Measurements from ENCODE around the gene ATMIN. TPM values are rescaled to one million over a fixed set of nuclear protein-coding genes. Genes with fewer than 3 reads are reported as not detected.

The ATMIN gene
- total and polyA plus RNA-seq, 4 donors, result 6.8 to 17.8 (median 12.3) TPM

- no peak for DNase-seq (ENCODE audit: low spot score)
- no peaks in the 10 kb centered on the region for H3K36me3 ChIP-seq (ENCODE audit: control insufficient read depth in 4 of 4, insufficient read depth in 3 of 4, low read depth in 1 of 4, low read length in 3 of 4)
- H3K27ac ChIP-seq (ENCODE audit: low read depth in 1 of 2, low read length in 2 of 2), result peak overlapping the region; percentile 56 to 70
- peak; percentile 57 for TF ChIP-seq YY1 (IDR thresholded peaks at IDR 0.05)
- TF ChIP-seq, protein P1, sequence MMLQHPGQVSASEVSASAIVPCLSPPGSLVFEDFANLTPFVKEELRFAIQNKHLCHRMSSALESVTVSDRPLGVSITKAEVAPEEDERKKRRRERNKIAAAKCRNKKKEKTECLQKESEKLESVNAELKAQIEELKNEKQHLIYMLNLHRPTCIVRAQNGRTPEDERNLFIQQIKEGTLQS (IDR thresholded peaks at IDR 0.05), result no peak
- H3K9ac ChIP-seq (ENCODE audit: low read depth in 1 of 2, low read length in 2 of 2), result peak overlapping the region in 1 of 2 donors; percentile 83
- no peaks in the 10 kb centered on the region for H3K27me3 ChIP-seq (ENCODE audit: control insufficient read depth in 4 of 4, insufficient read depth in 4 of 4, low read length in 3 of 4)
- 26% methylated on average over 4 of the region's 4 CpGs for WGBS
- peak overlapping the region; percentile 38 to 59 (median 51) for H3K4me3 ChIP-seq (ENCODE audit: low read depth in 1 of 3, low read length in 3 of 3)
- no peaks in the 10 kb centered on the region for H3K9me3 ChIP-seq (ENCODE audit: control insufficient read depth in 4 of 4, low read length in 3 of 4)
- H3K4me1 ChIP-seq (ENCODE audit: control insufficient read depth in 4 of 4, insufficient read depth in 4 of 4, low read length in 3 of 4), result peaks cover 3 to 53% (median 25%) of the 10 kb centered on the region in 4 donors
Observed at GRCh38 chr16:80996688-80997138, 38.9 kb upstream of the ATMIN start.

- peaks cover 3 to 51% (median 22%) of the 10 kb centered on the region in 4 donors for H3K4me1 ChIP-seq (ENCODE audit: control insufficient read depth in 4 of 4, insufficient read depth in 4 of 4, low read length in 3 of 4)
- DNase-seq (ENCODE audit: low spot score), result no peak
- H3K36me3 ChIP-seq (ENCODE audit: control insufficient read depth in 4 of 4, insufficient read depth in 3 of 4, low read depth in 1 of 4, low read length in 3 of 4), result no peaks in the 10 kb centered on the region
- 5% methylated on average over 9 of the region's 9 CpGs for WGBS
- H3K27ac ChIP-seq (ENCODE audit: low read depth in 1 of 2, low read length in 2 of 2), result peak overlapping the region; percentile 56 to 70
- TF ChIP-seq, protein P2, sequence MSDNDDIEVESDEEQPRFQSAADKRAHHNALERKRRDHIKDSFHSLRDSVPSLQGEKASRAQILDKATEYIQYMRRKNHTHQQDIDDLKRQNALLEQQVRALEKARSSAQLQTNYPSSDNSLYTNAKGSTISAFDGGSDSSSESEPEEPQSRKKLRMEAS (IDR thresholded peaks at IDR 0.05), result no peak
- TF ChIP-seq NR2F2 (IDR thresholded peaks at IDR 0.05), result peak; percentile 37
- TF ChIP-seq RXRA (IDR thresholded peaks at IDR 0.05), result peak; percentile 67 to 76
- no peak for TF ChIP-seq TAF1 (conservative IDR thresholded peaks at IDR 0.05)
- no peak for TF ChIP-seq FOXA1 (IDR thresholded peaks at IDR 0.05)
- peak; percentile 38 to 64 for TF ChIP-seq JUND (IDR thresholded peaks at IDR 0.05)
- no peak for TF ChIP-seq HNF4G (IDR thresholded peaks at IDR 0.05)
- TF ChIP-seq SP1 (IDR thresholded peaks at IDR 0.05), result peak; percentile 46
- TF ChIP-seq EGR1 (IDR thresholded peaks at IDR 0.05; ENCODE audit: low read depth in 2 of 2), result no peak
- TF ChIP-seq GABPA (IDR thresholded peaks at IDR 0.05 in 1 of 2, conservative IDR thresholded peaks at IDR 0.05 in 1 of 2), result no peak
- peak; percentile 36 to 48 for TF ChIP-seq HNF4A (conservative IDR thresholded peaks at IDR 0.05)
- no peak for TF ChIP-seq ZBTB33 (IDR thresholded peaks at IDR 0.05)
- TF ChIP-seq RAD21 (IDR thresholded peaks at IDR 0.05), result no peak
- TF ChIP-seq, protein P3, sequence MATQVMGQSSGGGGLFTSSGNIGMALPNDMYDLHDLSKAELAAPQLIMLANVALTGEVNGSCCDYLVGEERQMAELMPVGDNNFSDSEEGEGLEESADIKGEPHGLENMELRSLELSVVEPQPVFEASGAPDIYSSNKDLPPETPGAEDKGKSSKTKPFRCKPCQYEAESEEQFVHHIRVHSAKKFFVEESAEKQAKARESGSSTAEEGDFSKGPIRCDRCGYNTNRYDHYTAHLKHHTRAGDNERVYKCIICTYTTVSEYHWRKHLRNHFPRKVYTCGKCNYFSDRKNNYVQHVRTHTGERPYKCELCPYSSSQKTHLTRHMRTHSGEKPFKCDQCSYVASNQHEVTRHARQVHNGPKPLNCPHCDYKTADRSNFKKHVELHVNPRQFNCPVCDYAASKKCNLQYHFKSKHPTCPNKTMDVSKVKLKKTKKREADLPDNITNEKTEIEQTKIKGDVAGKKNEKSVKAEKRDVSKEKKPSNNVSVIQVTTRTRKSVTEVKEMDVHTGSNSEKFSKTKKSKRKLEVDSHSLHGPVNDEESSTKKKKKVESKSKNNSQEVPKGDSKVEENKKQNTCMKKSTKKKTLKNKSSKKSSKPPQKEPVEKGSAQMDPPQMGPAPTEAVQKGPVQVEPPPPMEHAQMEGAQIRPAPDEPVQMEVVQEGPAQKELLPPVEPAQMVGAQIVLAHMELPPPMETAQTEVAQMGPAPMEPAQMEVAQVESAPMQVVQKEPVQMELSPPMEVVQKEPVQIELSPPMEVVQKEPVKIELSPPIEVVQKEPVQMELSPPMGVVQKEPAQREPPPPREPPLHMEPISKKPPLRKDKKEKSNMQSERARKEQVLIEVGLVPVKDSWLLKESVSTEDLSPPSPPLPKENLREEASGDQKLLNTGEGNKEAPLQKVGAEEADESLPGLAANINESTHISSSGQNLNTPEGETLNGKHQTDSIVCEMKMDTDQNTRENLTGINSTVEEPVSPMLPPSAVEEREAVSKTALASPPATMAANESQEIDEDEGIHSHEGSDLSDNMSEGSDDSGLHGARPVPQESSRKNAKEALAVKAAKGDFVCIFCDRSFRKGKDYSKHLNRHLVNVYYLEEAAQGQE (IDR thresholded peaks at IDR 0.05), result no peak
- TF ChIP-seq, protein P1 (IDR thresholded peaks at IDR 0.05), result no peak
- TF ChIP-seq CTCF (IDR thresholded peaks at IDR 0.05; ENCODE audit: low read depth, low read length, missing input control), result no peak
- TF ChIP-seq YY1 (IDR thresholded peaks at IDR 0.05), result peak; percentile 39
- H3K4me3 ChIP-seq (ENCODE audit: low read depth in 1 of 3, low read length in 3 of 3), result peak overlapping the region; percentile 38 to 59 (median 51)
- H3K9ac ChIP-seq (ENCODE audit: low read depth in 1 of 2, low read length in 2 of 2), result peak overlapping the region in 1 of 2 donors; percentile 83
- H3K27me3 ChIP-seq (ENCODE audit: control insufficient read depth in 4 of 4, insufficient read depth in 4 of 4, low read length in 3 of 4), result no peaks in the 10 kb centered on the region
- no peaks in the 10 kb centered on the region for H3K9me3 ChIP-seq (ENCODE audit: control insufficient read depth in 4 of 4, low read length in 3 of 4)
Observed at GRCh38 chr16:80997139-80997798, 38.4 kb upstream of the ATMIN start.

Data from liver (tissue), 9 donors.